SK-N-MC (cell line): Measurements from ENCODE around the gene C4B.
"Not testable (repeated sequence)": the region's sequence is repeated elsewhere in the genome, so short reads cannot be mapped to it uniquely, and the experiment has no call there.

Experiments used
- DNase-seq: peaks from one replicate; pipeline ENCODE4 v3.0.0-alpha.2; 2011; ENCODE audit warnings: low read depth, low spot score
- H3K27ac ChIP-seq: fragments of 200-600 bp; sonication (generic); 2 replicates; pipeline ENCODE4 v1.5.1; 2016; ENCODE audit warnings: mixed run types
- H3K36me3 ChIP-seq: fragments of 200-600 bp; sonication (generic); 2 replicates; pipeline ENCODE4 v1.6.1; 2017; ENCODE audit warnings: antibody characterized with exemption, low read length, mixed read lengths; ENCODE audit not compliant: insufficient read depth
- H3K4me3 ChIP-seq: fragments of 200-600 bp; sonication (generic); 2 replicates; pipeline ENCODE4 v1.5.1; 2016
- H3K9ac ChIP-seq: fragments of 200-600 bp; sonication (generic); 2 replicates; pipeline ENCODE4 v1.8.0; 2017; ENCODE audit warnings: mixed run types, mixed read lengths; ENCODE audit not compliant: insufficient read length
- H3K9me3 ChIP-seq: fragments of 200-600 bp; sonication (generic); 2 replicates; pipeline ENCODE4 v1.6.1; 2017; ENCODE audit warnings: low read depth, mild to moderate bottlenecking, antibody characterized with exemption, low read length, moderate library complexity, mixed read lengths
- EZH2 ChIP-seq: fragments of 200-600 bp; sonication (generic); IDR thresholded peaks from one replicate; pipeline ENCODE4 v1.6.1; 2017; ENCODE audit warnings: antibody characterized with exemption
- FOXP2 ChIP-seq: optimal IDR thresholded peaks from 2 replicates; pipeline ENCODE3; 2011; ENCODE audit warnings: mild to moderate bottlenecking, moderate library complexity; ENCODE audit not compliant: insufficient read depth; ENCODE audit errors: extremely low read length, control extremely low read depth
- POLR2AphosphoS5 ChIP-seq: IDR thresholded peaks from 2 replicates; pipeline ENCODE4 v1.6.1; 2012; ENCODE audit warnings: mild to moderate bottlenecking, low read depth, low read length, borderline replicate concordance

The C4B gene

GRCh38 chr6:32047084-32047478 lies 32.5 kb downstream of the C4B start:
- Histone ChIP-seq H3K9me3 (no peaks in the 10 kb centered on the region), H3K9ac (no peak overlapping the region), H3K27ac (no peak overlapping the region), H3K4me3 (no peak overlapping the region; the same call in 1 of the 2 replicates), H3K36me3 (no peaks in the 10 kb centered on the region)
- no peak for DNase-seq
- no peak for TF ChIP-seq EZH2
- TF ChIP-seq POLR2AphosphoS5: no peak
- no peak for TF ChIP-seq FOXP2

GRCh38 chr6:32047539-32047854 lies 32.9 kb downstream of the C4B start:
- no peak for DNase-seq
- Histone ChIP-seq H3K4me3 (no peak overlapping the region), H3K27ac (no peak overlapping the region), H3K9ac (no peak overlapping the region), H3K36me3 (no peaks in the 10 kb centered on the region), H3K9me3 (no peaks in the 10 kb centered on the region)
- no peak for TF ChIP-seq EZH2

GRCh38 chr6:32047855-32048766 lies 33.5 kb downstream of the C4B start:
- no peak for DNase-seq
- TF ChIP-seq FOXP2 (no peak), EZH2 (no peak), POLR2AphosphoS5 (no peak)
- no peak overlapping the region for H3K27ac ChIP-seq
- H3K9me3 ChIP-seq: no peaks in the 10 kb centered on the region
- H3K4me3 ChIP-seq: no peak overlapping the region
- no peaks in the 10 kb centered on the region for H3K36me3 ChIP-seq
- no peak overlapping the region for H3K9ac ChIP-seq

GRCh38 chr6:32049149-32049548 lies 34.6 kb downstream of the C4B start:
- not testable (repeated sequence) for H3K9ac ChIP-seq, H3K4me3 ChIP-seq, DNase-seq, H3K36me3 ChIP-seq, H3K27ac ChIP-seq, H3K9me3 ChIP-seq

GRCh38 chr6:32049736-32050135 lies 35.1 kb downstream of the C4B start:
- not testable (repeated sequence) for H3K9me3 ChIP-seq, H3K36me3 ChIP-seq, DNase-seq, H3K9ac ChIP-seq, H3K27ac ChIP-seq, H3K4me3 ChIP-seq

- DNase-seq: no peak
- Histone ChIP-seq H3K9me3 (no peaks in the 10 kb centered on the region), H3K9ac (no peak overlapping the region), H3K27ac (no peak overlapping the region), H3K4me3 (no peak overlapping the region), H3K36me3 (no peaks in the 10 kb centered on the region)
- TF ChIP-seq POLR2AphosphoS5: no peak
- no peak for TF ChIP-seq FOXP2
- TF ChIP-seq EZH2: no peak
These were observed 36.0 kb downstream of the C4B start for GRCh38 chr6:32050562-32050961.

GRCh38 chr6:32052626-32053025 lies 38.0 kb downstream of the C4B start:
- not testable (repeated sequence) for H3K4me3 ChIP-seq, H3K9me3 ChIP-seq, H3K9ac ChIP-seq, H3K27ac ChIP-seq, DNase-seq, H3K36me3 ChIP-seq

GRCh38 chr6:32053314-32053713 lies 38.7 kb downstream of the C4B start:
- not testable (repeated sequence) for H3K9ac ChIP-seq, H3K36me3 ChIP-seq, H3K9me3 ChIP-seq, H3K27ac ChIP-seq, H3K4me3 ChIP-seq, DNase-seq

GRCh38 chr6:32055756-32056155 lies 41.2 kb downstream of the C4B start:
- not testable (repeated sequence) for H3K4me3 ChIP-seq, H3K9me3 ChIP-seq, DNase-seq, H3K9ac ChIP-seq, H3K27ac ChIP-seq, H3K36me3 ChIP-seq

- H3K36me3 ChIP-seq: no peaks in the 10 kb centered on the region
- H3K9me3 ChIP-seq: no peaks in the 10 kb centered on the region
- no peak overlapping the region for H3K27ac ChIP-seq
- TF ChIP-seq FOXP2: no peak
- no peak for TF ChIP-seq EZH2
- TF ChIP-seq POLR2AphosphoS5: no peak
- H3K9ac ChIP-seq: no peak overlapping the region
- DNase-seq: no peak
- no peak overlapping the region for H3K4me3 ChIP-seq
These were observed 41.7 kb downstream of the C4B start for GRCh38 chr6:32056254-32056653.
